ENCODE data around the gene IFT81. TPM values are rescaled to one million over a fixed set of nuclear protein-coding genes. Genes with fewer than 3 reads are reported as not detected.

IFT81 gene
- total and polyA plus RNA-seq, 2 donors from 2014 or later, result 6.5 to 16.6 TPM

DNA sequence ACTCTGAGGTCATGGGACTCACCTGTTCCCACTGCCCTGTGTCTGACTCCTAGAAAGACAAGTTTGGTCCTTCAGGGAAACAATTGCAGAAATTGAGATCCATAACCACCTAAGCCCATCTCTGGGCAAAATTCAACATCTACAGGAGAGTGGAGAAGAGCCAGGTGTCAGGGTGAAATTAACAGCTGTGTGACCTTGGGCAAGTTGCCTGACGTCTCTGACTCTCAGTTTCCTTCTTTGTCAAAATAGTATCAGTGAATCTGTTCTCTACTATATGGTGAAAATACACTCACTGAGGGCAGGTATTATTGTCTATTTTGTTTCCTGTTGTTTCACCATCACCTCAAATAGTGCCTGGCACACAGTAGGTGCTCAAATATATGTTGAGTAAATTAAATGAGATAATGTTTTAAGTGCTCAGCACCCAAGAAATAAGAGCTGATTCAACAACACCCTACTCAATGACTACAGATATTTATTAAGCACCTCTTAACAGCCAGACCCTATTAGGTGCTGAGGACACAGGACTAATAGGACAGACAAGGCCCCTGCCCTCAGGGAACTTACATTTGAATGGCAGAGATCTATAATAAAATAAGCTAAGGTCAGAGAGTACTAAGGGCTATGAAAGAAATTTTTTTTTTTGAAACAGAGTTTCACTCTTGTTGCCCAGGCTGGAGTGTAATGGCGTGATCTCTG is 14.2 kb upstream of the IFT81 start:
- Histone ChIP-seq H3K9ac (ENCODE audit: low read length in 3 of 3) (no peak overlapping the region), H3K27ac (ENCODE audit: low read depth in 2 of 2, low read length in 2 of 2) (peak overlapping the region in 1 of 2 donors; percentile 93), H3K4me3 (ENCODE audit: low read length in 3 of 3) (no peak overlapping the region), H3K4me1 (ENCODE audit: control insufficient read depth in 2 of 3, insufficient read depth in 2 of 3, low read depth in 1 of 3, low read length in 3 of 3) (peaks cover 4 to 9% (median 7%) of the 10 kb centered on the region in 3 donors), H3K27me3 (ENCODE audit: control insufficient read depth, insufficient read depth, low read length) (no peaks in the 10 kb centered on the region), H3K36me3 (ENCODE audit: control insufficient read depth in 2 of 3, insufficient read depth in 3 of 3, low read length in 3 of 3) (no peaks in the 10 kb centered on the region), H3K9me3 (ENCODE audit: control insufficient read depth in 2 of 3, insufficient read depth in 1 of 3, low read length in 3 of 3) (no peaks in the 10 kb centered on the region)
- intact Hi-C loops (cut with DNase I), result no loop called here
- TF ChIP-seq, protein P1, sequence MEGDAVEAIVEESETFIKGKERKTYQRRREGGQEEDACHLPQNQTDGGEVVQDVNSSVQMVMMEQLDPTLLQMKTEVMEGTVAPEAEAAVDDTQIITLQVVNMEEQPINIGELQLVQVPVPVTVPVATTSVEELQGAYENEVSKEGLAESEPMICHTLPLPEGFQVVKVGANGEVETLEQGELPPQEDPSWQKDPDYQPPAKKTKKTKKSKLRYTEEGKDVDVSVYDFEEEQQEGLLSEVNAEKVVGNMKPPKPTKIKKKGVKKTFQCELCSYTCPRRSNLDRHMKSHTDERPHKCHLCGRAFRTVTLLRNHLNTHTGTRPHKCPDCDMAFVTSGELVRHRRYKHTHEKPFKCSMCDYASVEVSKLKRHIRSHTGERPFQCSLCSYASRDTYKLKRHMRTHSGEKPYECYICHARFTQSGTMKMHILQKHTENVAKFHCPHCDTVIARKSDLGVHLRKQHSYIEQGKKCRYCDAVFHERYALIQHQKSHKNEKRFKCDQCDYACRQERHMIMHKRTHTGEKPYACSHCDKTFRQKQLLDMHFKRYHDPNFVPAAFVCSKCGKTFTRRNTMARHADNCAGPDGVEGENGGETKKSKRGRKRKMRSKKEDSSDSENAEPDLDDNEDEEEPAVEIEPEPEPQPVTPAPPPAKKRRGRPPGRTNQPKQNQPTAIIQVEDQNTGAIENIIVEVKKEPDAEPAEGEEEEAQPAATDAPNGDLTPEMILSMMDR (IDR thresholded peaks at IDR 0.05; ENCODE audit: borderline replicate concordance, extremely low read depth, insufficient read depth), result no peak
- DNase-seq (no peak), FAIRE-seq (no peak)

DNA sequence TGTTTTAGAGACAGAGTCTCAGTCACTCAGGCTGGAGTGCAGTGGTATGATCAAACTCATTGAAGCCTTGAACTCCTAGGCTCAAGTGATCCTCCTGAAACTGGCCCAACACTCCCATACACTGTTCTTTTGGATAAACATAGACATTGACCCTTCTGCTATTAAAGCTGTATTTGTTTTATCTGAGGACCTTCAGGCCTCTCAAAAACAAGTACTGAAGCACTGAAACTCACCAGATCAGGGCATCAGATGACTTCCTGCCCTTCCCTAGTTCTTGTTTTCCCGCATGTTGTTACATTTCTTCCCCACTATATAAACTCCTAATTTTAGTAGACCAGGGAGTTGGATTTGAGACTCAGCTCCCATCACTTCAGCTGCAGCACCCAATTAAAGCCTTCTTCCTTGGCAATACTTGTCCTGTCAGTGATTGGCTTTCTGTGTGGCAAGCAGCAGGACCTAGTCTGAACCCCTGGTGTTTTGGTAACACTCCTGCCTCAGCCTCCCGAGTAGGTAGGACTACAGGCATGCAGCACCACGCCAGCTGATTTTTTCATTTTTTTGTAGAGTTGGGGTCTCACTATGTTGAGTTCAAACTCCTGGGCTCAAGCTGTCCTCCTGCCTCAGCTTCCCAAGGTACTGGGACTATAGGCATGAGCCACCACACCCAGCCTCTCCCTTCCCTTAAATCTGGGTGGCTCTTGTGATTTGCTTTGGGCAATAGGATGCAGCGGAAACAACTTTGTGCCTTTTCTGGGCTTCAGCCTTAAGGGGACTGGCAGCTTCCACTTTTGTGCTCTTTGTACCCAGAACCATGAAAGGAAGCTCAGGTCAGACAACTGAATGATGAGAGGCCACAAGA is 12.5 kb upstream of the IFT81 start:
- Histone ChIP-seq H3K27me3 (ENCODE audit: control insufficient read depth, insufficient read depth, low read length) (no peaks in the 10 kb centered on the region), H3K9me3 (ENCODE audit: control insufficient read depth in 2 of 3, insufficient read depth in 1 of 3, low read length in 3 of 3) (no peaks in the 10 kb centered on the region), H3K9ac (ENCODE audit: low read length in 3 of 3) (no peak overlapping the region), H3K27ac (ENCODE audit: low read depth in 2 of 2, low read length in 2 of 2) (peak overlapping the region in 1 of 2 donors; percentile 41), H3K4me3 (ENCODE audit: low read length in 3 of 3) (no peak overlapping the region), H3K4me1 (ENCODE audit: control insufficient read depth in 2 of 3, insufficient read depth in 2 of 3, low read depth in 1 of 3, low read length in 3 of 3) (peaks cover 4 to 9% (median 7%) of the 10 kb centered on the region in 3 donors), H3K36me3 (ENCODE audit: control insufficient read depth in 2 of 3, insufficient read depth in 3 of 3, low read length in 3 of 3) (no peaks in the 10 kb centered on the region)
- FAIRE-seq (no peak), DNase-seq (no peak)
- intact Hi-C loops (cut with DNase I), result no loop called here
- TF ChIP-seq, protein P1 (IDR thresholded peaks at IDR 0.05; ENCODE audit: borderline replicate concordance, extremely low read depth, insufficient read depth), result no peak

DNA sequence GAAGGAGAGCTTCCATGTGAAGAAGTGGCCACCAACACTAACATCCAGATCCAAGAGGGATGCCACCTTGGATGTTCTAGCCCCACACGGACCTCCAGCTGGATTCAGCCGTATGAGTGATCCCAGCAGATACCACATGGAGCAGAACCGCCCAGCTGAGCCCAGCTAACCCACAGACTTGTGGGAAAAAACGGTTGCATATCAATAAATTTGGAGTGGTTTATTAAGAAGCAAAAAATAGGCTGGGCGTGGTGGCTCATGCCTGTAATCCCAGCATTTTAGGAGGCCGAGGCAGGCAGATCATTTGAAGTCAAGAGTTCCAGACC is 11.9 kb upstream of the IFT81 start:
- Histone ChIP-seq H3K9me3 (ENCODE audit: control insufficient read depth in 2 of 3, insufficient read depth in 1 of 3, low read length in 3 of 3) (no peaks in the 10 kb centered on the region), H3K4me3 (ENCODE audit: low read length in 3 of 3) (no peak overlapping the region), H3K27me3 (ENCODE audit: control insufficient read depth, insufficient read depth, low read length) (no peaks in the 10 kb centered on the region), H3K36me3 (ENCODE audit: control insufficient read depth in 2 of 3, insufficient read depth in 3 of 3, low read length in 3 of 3) (no peaks in the 10 kb centered on the region), H3K9ac (ENCODE audit: low read length in 3 of 3) (no peak overlapping the region), H3K27ac (ENCODE audit: low read depth in 2 of 2, low read length in 2 of 2) (no peak overlapping the region), H3K4me1 (ENCODE audit: control insufficient read depth in 2 of 3, insufficient read depth in 2 of 3, low read depth in 1 of 3, low read length in 3 of 3) (peaks cover 4 to 9% (median 7%) of the 10 kb centered on the region in 3 donors)
- DNase-seq (no peak), FAIRE-seq (no peak)
- TF ChIP-seq, protein P1 (IDR thresholded peaks at IDR 0.05; ENCODE audit: borderline replicate concordance, extremely low read depth, insufficient read depth), result no peak
- intact Hi-C loops (cut with DNase I), result no loop called here

Measured in kidney (tissue), 14 donors.